Choroid plexus epithelial cell (primary cell): ENCODE data around the gene SELPLG.

Experiments used
- DNase-seq: peaks from one replicate; pipeline ENCODE4 v3.0.0-alpha.2; 2010; ENCODE audit warnings: low read depth
- H3K4me3 ChIP-seq: 2 replicates; pipeline ENCODE4 v1.5.1; 2011; ENCODE audit warnings: low read depth, mild to moderate bottlenecking, control low read depth, low read length, moderate library complexity
- TF ChIP-seq, protein P1 (sequence below): conservative IDR thresholded peaks from 2 replicates; pipeline ENCODE4 v1.5.1; 2011; ENCODE audit warnings: low read depth, mild to moderate bottlenecking, control low read depth, inconsistent platforms, low read length, moderate library complexity

The SELPLG gene

DNA sequence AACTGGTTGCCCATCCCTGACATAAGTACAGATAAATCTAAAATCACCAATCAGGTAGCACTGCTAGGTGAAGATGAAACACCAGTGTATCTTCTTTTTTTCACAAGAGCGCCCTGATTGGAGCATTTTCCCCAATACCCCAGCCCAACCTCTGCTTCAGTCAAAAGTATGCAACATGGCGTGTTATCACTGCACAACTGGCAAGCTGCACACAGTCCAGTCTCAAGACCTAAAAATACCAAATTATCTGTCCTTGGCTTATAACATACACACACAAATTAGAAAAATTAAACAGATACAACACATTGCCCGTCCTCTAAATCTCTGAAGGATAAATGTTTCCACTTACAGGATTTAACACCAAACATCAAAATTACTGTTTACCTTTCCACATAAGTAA, 20.2 kb upstream of the SELPLG start:
- DNase-seq, result no peak
- TF ChIP-seq, protein P1, sequence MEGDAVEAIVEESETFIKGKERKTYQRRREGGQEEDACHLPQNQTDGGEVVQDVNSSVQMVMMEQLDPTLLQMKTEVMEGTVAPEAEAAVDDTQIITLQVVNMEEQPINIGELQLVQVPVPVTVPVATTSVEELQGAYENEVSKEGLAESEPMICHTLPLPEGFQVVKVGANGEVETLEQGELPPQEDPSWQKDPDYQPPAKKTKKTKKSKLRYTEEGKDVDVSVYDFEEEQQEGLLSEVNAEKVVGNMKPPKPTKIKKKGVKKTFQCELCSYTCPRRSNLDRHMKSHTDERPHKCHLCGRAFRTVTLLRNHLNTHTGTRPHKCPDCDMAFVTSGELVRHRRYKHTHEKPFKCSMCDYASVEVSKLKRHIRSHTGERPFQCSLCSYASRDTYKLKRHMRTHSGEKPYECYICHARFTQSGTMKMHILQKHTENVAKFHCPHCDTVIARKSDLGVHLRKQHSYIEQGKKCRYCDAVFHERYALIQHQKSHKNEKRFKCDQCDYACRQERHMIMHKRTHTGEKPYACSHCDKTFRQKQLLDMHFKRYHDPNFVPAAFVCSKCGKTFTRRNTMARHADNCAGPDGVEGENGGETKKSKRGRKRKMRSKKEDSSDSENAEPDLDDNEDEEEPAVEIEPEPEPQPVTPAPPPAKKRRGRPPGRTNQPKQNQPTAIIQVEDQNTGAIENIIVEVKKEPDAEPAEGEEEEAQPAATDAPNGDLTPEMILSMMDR, result no peak

DNA sequence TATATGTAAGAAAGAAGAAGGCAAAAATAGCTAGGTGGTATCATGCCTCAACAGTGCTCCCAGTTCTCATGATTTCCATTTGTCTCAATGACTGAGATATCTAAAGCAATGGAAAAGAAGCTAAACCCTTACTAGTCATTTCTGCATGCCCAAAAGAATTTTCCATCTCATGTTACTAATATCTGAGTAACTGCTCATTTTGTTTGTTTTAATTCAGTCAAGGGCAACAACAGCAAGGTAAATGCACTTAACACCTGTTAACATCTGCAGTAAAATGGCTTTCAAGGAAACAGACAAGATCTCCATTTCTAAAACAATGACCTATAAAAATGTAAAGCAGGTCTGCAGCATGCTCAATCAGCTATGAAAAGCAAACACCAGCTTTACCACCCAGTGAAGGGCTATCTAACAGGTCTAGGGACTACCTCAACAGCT, 19.4 kb upstream of the SELPLG start:
- H3K4me3 ChIP-seq, result no peak overlapping the region
- no peak for DNase-seq
- TF ChIP-seq, protein P1, result no peak

More for the DNA sequence above, 20.2 kb upstream of the SELPLG start:
- no peak overlapping the region for H3K4me3 ChIP-seq

DNA sequence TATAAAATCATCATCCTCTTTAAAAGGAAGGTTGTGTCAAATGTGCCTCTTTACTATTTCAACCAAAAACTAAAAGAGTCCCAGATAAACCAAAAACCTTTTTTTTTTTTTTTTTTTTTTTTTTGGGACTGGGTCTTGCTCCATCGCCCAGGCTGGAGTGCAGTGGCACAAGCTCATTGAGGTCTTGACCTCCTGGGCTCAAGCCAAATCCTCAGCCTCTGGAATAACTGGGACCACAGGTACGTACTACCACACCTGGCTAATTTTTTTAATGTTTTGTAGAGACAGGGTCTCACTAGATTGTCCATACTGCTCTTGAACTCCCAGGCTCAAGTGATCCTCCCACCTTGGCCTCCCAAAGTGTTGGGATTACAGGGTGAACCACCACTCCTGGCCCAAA, 16.4 kb upstream of the SELPLG start:
- no peak overlapping the region for H3K4me3 ChIP-seq
- TF ChIP-seq, protein P1, result no peak
- DNase-seq, result no peak

DNA sequence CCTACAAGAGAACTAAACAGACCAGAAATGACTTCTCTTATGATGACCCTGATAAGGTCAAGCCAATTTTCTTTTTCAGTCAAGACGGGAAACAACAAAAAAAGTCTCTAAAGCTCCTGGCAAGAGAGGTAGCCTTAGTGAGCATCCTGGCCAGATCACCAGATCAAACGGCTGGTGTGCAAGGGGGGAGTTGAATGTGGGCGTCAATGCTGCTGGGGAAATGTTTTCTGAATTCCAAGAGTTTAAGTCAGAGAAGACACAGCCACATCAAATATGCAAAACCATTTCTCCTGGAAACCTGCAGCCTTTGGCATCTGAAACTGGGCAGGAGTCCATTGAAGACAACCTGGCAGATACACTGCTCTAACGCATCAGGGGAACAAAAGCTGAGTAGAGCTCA, 16.0 kb upstream of the SELPLG start:
- H3K4me3 ChIP-seq, result no peak overlapping the region
- TF ChIP-seq, protein P1, result no peak
- DNase-seq, result peak; percentile 92

DNA sequence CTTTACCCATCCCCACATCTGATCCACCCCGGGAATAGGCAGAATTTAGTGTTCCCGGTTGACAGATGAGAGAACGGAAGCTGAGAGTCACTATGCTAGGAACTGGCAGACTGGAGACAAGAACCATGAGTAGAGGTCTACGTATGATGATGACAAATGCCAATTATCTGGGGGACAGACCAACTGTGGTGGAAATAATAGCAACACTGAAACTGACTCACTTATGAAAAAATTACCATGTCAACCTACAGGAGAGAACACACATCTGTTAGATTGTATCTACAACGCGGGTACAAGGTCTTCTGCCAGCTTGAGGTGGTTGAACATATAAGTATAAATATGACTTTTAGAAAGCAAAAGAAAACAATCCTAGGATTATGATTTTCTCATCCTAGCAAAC, 15.4 kb upstream of the SELPLG start:
- TF ChIP-seq, protein P1, result no peak
- no peak overlapping the region for H3K4me3 ChIP-seq
- DNase-seq, result no peak

DNA sequence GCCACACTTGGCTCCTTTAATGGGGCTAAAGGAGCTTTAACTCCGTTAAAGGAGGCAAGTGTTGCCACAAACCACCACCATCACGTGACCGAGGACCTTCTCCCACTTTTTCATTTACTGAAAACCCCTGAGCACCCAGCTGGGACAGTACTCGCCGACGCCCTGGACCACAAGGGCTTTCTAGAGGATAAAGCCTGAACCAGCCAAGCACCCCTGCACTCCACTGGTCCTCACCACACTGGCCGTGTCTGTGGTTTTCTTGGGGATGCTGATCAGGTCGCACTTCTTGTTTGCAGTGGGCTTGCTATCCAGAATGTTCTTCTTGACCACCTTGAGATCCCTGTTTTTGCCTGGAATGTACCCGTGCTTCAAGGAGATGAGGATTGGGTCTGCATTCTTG, 14.7 kb upstream of the SELPLG start:
- DNase-seq, result no peak
- no peak overlapping the region for H3K4me3 ChIP-seq
- TF ChIP-seq, protein P1, result no peak

DNA sequence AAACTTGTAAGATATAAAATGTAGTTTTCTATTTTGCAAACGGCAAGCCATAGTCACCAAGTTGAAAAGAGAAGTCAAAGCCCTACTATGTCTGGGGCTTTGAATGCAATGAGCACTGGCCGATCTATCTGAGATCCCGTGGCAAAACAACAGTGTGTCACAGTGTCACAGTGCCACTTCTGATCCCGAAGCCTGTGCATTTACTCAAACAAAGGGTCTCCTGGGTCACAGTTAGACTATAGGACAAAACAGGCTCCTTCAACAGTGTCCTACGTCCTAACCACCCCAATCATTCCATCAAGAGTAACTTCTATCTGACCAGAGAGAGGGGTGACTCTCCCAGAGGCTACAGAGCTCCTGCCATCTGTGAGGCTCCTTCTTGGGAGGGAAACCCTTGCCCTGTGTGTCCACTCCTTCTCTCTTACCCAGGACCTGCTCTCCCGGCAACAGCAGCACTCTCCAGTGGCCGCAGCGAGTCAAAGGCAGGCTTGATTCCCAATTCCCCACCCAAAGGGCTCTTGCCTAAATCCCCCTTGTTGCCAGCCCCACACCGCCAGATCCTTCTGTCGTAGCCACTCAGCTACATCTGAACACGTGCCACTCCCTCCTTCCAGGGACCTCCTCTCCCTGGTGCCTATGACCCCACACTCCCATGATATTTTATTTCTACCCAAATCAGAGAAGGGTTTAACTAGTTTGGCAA, 14.0 kb upstream of the SELPLG start:
- no peak overlapping the region for H3K4me3 ChIP-seq
- DNase-seq, result no peak
- TF ChIP-seq, protein P1, result no peak
